ENCODE measurements around the gene LRRC36.
"Not testable (repeated sequence)": the region's sequence is repeated elsewhere in the genome, so short reads cannot be mapped to it uniquely, and the experiment has no call there.

LRRC36 gene

GRCh38 chr16:67404740-67405226 is 78.2 kb downstream of the LRRC36 start:
- no peak for DNase-seq (ENCODE audit: low spot score)

GRCh38 chr16:67405336-67405735 is 78.7 kb downstream of the LRRC36 start:
- no peak for DNase-seq (ENCODE audit: low spot score)

- no peak for DNase-seq (ENCODE audit: low spot score)
Observed at GRCh38 chr16:67406111-67406971, 79.7 kb downstream of the LRRC36 start.

- DNase-seq (ENCODE audit: low spot score) = no peak
Observed at GRCh38 chr16:67407176-67407787, 80.7 kb downstream of the LRRC36 start.

GRCh38 chr16:67407788-67408452 is 81.3 kb downstream of the LRRC36 start:
- no peak for DNase-seq (ENCODE audit: low spot score)

GRCh38 chr16:67409631-67410030 is 83.0 kb downstream of the LRRC36 start:
- DNase-seq (ENCODE audit: low spot score) = no peak

GRCh38 chr16:67411339-67411738 is 84.7 kb downstream of the LRRC36 start:
- DNase-seq (ENCODE audit: low spot score) = no peak

GRCh38 chr16:67412294-67412693 is 85.7 kb downstream of the LRRC36 start:
- no peak for DNase-seq (ENCODE audit: low spot score)

- DNase-seq (ENCODE audit: low spot score) = no peak
Observed at GRCh38 chr16:67413978-67414911, 87.6 kb downstream of the LRRC36 start.

- DNase-seq (ENCODE audit: low spot score) = not testable (repeated sequence)
Observed at GRCh38 chr16:67415421-67415820, 88.8 kb downstream of the LRRC36 start.

- no peak for DNase-seq (ENCODE audit: low spot score)
Observed at GRCh38 chr16:67415872-67416793, 89.5 kb downstream of the LRRC36 start, which contains the start of gene ZDHHC1. Gene ZDHHC1, minus strand, starts transcription at chr16:67416477. Its CDS starts 8,702 bp downstream, at chr16:67407775.

GRCh38 chr16:67417333-67418061 is 90.9 kb downstream of the LRRC36 start:
- DNase-seq (ENCODE audit: low spot score) = no peak

GRCh38 chr16:67419502-67419901 is 92.9 kb downstream of the LRRC36 start:
- DNase-seq (ENCODE audit: low spot score) = no peak

- no peak for DNase-seq (ENCODE audit: low spot score)
Observed at GRCh38 chr16:67419931-67420330, 93.3 kb downstream of the LRRC36 start.

- no peak for DNase-seq (ENCODE audit: low spot score)
Observed at GRCh38 chr16:67421030-67421429, 94.4 kb downstream of the LRRC36 start.

GRCh38 chr16:67423015-67423414 is 96.4 kb downstream of the LRRC36 start:
- DNase-seq (ENCODE audit: low spot score) = no peak

- DNase-seq (ENCODE audit: low spot score) = no peak
Observed at GRCh38 chr16:67423611-67424260, 97.1 kb downstream of the LRRC36 start.

GRCh38 chr16:67424261-67424615 is 97.6 kb downstream of the LRRC36 start:
- DNase-seq (ENCODE audit: low spot score) = no peak

- DNase-seq (ENCODE audit: low spot score) = no peak
Observed at GRCh38 chr16:67425061-67425460, 98.4 kb downstream of the LRRC36 start.

Measured in hematopoietic multipotent progenitor cell treated with erythropoietin and hydrocortisone succinate and interleukin-3 and kit ligand, for 15 days (in vitro differentiated cells).